GM12872 (cell line): ENCODE data around the gene SVOPL.

ENCODE experiments used
- TF ChIP-seq, protein P1 (sequence below): IDR thresholded peaks from 3 replicates; pipeline ENCODE4 v1.5.1; 2011; ENCODE audit warnings: low read depth, mild to moderate bottlenecking, low read length, moderate library complexity; ENCODE audit not compliant: insufficient read depth

Gene SVOPL

DNA sequence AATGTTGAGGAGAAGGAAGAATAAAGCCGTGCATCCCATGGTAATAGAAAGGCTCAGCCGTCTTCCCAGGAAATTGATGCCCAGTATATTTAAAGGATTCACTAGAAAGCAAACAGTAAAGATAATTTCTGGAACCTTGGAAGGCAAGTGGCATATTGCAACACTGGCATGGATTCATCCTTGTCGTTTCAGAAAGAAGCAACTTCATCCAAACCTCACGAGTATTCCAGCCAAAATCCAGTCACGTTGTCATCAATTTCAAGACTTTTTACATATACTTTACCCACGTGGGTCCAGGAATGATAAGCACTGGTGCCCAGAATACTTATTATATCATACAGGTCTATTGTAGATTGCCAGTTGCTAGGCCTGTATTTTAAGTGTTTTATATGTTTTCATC, 73.8 kb downstream of the SVOPL start:
- TF ChIP-seq, protein P1, sequence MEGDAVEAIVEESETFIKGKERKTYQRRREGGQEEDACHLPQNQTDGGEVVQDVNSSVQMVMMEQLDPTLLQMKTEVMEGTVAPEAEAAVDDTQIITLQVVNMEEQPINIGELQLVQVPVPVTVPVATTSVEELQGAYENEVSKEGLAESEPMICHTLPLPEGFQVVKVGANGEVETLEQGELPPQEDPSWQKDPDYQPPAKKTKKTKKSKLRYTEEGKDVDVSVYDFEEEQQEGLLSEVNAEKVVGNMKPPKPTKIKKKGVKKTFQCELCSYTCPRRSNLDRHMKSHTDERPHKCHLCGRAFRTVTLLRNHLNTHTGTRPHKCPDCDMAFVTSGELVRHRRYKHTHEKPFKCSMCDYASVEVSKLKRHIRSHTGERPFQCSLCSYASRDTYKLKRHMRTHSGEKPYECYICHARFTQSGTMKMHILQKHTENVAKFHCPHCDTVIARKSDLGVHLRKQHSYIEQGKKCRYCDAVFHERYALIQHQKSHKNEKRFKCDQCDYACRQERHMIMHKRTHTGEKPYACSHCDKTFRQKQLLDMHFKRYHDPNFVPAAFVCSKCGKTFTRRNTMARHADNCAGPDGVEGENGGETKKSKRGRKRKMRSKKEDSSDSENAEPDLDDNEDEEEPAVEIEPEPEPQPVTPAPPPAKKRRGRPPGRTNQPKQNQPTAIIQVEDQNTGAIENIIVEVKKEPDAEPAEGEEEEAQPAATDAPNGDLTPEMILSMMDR: no peak

DNA sequence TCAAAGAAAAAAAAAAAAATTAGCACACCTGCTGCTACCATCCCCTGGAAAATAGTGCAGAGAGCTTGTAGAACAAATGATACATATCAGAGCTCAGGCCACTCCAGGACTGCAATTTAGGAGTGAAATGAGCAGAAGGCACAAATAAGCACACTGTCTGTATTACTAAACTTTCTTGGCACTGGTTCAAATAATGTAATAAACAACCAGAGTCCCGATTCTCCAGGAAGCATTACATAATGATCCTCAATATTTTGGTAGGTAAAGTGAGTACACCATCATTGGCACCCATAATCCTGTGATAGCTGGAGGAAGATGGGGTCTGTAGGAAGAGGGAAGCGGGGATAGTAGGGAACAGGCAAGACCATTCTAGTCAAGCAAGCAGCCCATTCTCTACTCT, 74.3 kb downstream of the SVOPL start:
- TF ChIP-seq, protein P1: no peak

DNA sequence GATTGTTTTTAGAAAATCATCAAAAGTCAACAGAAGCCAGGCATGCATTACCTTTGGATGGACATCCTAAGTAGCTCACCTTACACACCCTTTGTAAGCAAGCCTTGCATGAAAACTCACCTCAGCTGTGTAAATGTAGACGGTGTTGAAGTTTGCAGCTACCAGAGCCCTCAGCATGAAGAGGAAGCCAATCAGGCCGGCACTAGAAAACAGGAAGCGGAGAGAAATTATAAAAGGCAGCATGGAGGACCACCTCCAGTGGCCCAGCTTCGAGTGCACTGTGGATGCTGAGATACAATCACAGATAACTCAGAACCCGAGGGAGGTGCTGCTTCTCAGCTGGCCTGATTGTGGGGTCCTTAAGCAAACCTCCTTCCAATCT, 75.3 kb downstream of the SVOPL start:
- TF ChIP-seq, protein P1: no peak

DNA sequence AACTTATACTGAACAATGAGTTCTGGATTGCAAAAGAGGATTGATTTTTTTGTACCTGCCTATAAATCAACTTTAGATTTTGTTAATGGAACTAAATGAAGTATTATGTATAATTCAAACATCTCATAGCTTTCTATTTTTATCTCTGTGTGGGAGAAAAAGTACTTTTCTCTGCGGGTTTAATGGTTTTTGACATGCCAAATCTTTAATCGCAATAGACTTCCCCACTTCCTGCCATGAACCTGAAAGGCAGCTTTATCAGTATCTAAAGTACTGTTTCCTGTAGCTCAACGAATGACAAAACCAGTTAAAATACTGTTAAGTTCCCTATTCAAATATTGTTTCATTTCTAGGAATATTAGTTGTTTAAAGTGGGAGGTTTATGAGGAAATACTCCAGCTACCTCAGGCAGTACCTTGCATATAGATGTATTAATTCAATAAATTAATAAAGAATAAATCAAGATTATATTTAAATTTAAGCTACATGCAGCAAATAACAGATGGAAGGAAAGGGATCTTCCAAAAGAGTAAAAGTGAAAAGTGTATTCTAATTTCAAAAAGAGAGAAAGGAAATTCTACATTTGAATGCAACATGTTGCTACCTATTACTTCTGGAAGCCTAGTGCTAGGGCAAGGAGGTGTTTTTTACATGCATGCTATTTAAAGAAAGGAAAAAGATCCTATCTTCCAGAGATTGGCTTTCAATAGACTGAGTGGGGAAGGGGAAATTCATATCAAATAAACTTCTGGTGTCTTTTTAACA, 75.9 kb downstream of the SVOPL start:
- TF ChIP-seq, protein P1: no peak

DNA sequence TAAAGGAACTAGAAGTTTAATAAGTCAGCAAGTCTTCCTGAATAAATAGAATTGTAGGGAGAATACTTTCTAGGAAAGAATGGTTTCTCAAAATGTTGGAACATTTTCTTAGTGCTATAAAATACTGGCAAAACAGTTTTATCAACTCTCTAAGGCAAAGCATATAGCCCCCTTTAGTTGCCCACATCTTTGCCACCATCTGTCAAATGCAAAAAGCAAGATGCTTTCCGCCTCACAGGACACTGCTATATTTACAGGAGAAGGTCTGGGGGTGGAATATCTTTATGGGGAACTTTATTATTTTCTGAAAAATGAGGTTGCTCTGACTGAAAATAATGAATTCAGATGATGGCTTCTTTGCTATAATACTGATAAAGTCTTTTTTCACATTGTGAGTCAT, 78.3 kb downstream of the SVOPL start:
- TF ChIP-seq, protein P1: no peak

DNA sequence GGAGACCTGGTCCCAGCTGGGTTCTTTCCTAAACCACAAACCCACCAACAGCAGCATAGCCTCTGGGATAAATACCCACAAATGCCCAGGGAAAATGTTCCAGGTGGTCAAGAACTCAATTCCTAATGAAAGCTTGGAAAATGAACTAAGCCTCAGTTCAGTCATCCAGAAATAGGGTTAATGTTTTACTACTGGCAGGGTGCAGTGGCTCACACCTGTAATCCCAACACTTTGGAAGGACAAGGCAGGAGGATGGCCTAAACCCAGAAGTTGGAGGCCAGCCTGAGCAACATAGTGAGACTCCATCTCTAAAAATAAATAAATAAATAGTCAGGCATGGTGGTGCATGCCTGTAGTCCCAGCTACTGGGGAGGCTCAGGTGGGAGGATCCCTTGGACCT, 82.2 kb downstream of the SVOPL start:
- TF ChIP-seq, protein P1: no peak

DNA sequence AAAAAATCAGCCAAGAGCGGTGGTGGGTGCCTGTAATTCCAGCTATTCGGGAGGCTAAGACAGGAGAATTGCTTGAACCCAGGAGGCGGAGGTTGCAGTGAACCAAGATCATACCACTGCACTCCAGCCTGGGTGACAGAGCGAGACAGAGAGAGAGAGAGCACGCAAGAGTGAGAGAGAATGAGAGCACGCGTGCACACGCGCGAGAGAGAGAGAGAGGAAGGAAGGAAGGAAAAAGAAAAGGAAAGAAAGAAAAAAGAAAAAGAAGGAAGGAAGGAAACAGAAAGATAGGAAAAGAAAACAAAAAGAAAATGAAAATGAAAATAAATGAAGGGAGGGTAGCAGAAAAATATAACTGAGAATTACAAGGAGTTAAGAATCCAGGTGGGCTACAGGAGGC, 82.7 kb downstream of the SVOPL start:
- TF ChIP-seq, protein P1: no peak
